AG08396 (cell line): Measurements from ENCODE around the gene CHRDL2.
A peak's percentile ranks its signal among the peaks of the same experiment; 100 is the strongest.

Experiments
- DNase-seq: peaks from one replicate; pipeline ENCODE4 v3.0.0; 2012; ENCODE audit warnings: low spot score, mixed read lengths

CHRDL2 gene

GRCh38 chr11:74710281-74710938 is 20.8 kb downstream of the CHRDL2 start:
- no peak for DNase-seq

DNA sequence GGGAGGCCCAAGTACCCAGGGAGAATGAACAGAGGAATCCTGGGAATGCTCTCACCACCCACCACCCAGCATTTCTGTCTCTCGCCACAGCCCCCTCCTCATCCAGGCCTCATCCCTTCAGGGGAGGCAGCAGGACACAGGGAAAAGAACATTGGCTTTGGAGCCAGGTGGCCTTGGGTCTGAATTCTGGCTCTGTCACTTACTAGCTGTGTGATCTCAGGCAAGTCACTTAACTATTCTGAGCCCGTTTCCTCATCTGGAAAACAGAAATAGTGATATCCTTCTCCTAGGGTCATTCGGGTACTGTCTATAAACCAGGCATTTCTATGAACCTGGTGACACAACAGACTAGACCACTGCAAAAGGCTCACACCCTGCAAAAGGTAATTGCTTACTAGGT is 22.1 kb downstream of the CHRDL2 start:
- DNase-seq, result no peak

- no peak for DNase-seq
These were observed 23.4 kb downstream of the CHRDL2 start for GRCh38 chr11:74707602-74708510.

GRCh38 chr11:74707182-74707581 is 24.0 kb downstream of the CHRDL2 start:
- DNase-seq, result no peak

DNA sequence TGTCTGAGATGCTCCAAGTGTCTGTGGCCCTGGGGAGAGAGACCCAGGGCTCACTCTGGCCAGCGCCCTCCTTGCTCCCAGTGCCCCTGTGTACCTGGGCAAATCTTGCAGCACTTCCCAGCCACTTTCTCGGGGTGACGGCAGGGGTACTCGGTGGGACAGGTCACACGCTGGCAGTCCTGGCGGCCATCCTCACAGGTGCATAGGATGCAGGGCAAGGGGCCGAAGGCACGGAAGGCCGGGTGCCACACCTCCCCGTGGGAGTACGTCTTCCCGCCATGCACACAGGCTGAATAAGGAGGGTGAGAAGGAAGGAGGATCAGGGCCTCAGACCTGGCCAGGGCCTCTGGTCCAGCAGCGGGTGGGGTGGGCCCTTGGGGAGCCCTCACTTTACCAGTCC is 28.0 kb downstream of the CHRDL2 start:
- no peak for DNase-seq

- peak; percentile 80 for DNase-seq
These were observed 28.7 kb downstream of the CHRDL2 start for GRCh38 chr11:74702383-74703007.

GRCh38 chr11:74701351-74701750 is 29.9 kb downstream of the CHRDL2 start:
- DNase-seq, result no peak

GRCh38 chr11:74699615-74700396 is 31.4 kb downstream of the CHRDL2 start:
- no peak for DNase-seq

- no peak for DNase-seq
These were observed 33.5 kb downstream of the CHRDL2 start for GRCh38 chr11:74697722-74698121.

DNA sequence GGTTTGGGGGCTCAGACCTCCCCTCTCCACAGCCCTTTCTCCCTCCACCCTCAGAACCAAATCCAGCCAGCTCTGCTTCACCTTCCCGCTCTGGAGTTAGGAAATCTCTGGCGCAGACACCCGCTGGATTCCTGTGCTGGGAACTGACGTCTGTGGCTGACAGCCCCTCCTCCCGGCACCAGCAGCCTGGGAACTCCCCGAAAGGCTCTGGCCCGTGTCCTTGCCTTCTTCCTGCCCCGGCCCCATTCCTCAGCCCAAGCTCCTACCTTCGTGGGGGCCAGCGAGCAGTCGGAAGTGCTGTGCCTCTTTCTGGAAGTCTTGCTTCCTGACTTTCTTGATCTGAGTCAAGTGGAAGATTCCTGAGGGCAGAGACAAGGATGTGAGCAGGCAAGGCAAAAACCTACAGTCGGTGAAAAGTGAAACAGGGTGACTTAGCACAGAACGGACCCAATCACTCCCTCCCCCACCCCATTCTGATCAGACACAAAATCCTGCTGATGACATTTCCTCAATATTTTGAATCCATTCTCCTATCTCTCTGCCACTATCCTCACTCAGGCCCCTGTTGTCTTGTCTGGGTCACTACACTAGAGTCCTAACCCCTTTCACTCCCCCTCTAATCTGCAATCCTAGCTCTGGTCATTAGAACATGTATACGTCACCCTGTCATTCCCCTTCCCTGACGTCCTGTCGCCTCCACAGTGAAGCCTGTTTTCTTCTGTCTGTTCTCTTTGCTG is 34.1 kb downstream of the CHRDL2 start:
- peak; percentile 89 for DNase-seq

DNA sequence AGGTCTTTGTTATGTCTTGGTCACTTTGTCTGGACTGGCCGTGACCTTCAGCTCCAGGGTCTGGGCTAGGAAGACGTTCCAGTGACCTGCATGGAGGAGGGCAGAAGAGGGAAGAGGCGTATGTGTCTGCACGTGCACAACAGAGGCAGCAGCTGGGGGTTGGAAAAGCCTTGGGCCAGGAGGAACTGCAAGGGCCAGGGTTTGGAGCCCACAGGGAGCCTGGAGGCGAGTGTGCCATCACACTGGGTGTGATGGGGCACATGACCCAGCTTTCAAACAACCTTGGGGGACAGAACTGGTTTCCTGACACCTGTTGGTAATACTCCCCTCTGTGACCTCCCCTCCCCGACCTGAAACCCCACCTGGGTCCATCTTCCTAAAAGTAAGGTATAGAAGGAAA is 34.7 kb downstream of the CHRDL2 start:
- DNase-seq, result no peak

- DNase-seq, result no peak
These were observed 35.4 kb downstream of the CHRDL2 start for GRCh38 chr11:74695705-74696280.

GRCh38 chr11:74694136-74694930 is 36.9 kb downstream of the CHRDL2 start:
- DNase-seq, result no peak

DNA sequence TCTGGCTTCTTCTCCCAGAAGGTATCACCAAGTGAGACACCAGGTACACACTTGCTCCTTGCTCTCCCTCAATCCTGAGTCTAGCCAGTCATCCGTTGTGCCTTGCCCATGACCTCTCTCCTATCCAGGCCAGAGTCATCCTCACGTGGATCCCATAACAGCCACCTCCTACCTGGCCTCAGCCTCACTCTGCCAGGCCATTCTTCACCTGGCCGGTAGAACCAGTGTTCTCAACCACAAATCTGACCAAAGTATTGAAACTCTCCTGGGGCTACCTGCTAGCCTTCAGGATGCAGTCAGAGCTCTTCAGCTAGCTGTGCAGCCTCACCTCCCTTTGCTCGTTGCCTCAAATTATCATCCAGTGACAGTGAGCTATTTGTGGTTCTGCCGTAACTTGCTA is 37.7 kb downstream of the CHRDL2 start:
- DNase-seq, result no peak

GRCh38 chr11:74691755-74692154 is 39.5 kb downstream of the CHRDL2 start:
- DNase-seq, result no peak

DNA sequence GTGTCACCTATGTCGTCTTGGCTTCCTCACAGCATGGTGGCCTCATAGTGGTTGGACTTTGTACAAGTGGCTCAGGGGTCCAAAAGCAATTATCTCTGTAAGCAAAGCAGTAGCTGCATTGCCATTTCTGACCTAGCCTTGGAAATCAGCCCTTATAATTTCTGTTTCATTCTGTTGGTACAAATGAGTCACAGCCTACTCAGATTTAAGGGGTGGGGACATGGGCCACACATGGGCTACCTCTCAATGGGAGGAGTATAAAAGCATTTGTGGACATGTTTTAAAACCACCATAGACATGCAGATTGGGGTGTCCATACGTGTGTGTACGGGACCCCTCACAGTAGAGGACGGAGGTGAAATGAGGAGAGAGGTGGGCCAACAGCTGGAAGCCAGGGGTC is 41.6 kb downstream of the CHRDL2 start:
- peak; percentile 62 for DNase-seq

- DNase-seq, result no peak
These were observed 43.8 kb downstream of the CHRDL2 start for GRCh38 chr11:74687237-74688023.

DNA sequence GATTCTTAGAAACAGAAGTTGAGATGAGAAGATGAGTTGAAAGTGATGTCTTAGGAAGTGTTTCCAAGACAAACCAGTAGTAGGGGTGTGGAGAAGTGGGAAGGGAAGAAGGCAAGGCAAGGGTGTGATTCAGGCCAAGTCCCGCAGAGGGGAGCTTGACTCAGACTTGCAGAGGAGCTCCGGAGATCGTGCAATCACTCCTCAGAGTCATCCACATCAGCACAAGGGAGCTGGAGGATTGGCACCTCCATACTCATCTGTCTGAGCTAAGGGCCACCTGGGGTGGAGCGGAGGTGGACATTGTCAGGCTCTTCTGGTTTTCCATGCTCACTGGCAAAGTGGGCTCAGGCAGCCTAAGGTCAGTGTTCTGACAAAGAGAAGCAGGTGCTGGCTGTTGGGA is 44.4 kb downstream of the CHRDL2 start:
- no peak for DNase-seq

DNA sequence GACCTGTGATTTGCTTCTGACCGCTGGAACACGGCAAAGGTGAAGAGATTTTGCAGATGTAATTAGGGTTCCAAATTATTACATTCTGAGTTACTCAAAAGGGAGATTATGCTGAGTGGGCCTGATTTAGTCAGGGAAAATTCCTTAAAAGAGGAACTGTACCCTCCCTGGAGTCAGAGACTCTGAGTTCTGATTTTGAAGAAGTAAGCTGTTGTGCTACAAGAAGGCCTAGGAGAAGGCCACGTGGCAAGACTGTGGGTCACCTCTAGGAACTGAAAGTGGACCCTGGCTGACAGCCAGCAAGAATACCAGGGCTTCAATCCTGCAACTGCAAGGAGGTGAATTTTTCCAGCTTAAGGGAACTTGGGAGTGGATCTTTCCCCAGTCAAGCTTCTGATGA is 45.3 kb downstream of the CHRDL2 start:
- DNase-seq, result no peak
